OCI-LY1 (cell line): ENCODE results near the gene RBMS1.

Experiments used
- H2AFZ ChIP-seq: fragments of 200-600 bp; sonication (generic), shearing (Covaris generic); 2 replicates; pipeline ENCODE4 v1.6.0; 2014; ENCODE audit warnings: antibody characterized with exemption, mild to moderate bottlenecking, low read length
- H3F3A ChIP-seq: fragments of 200-600 bp; sonication (generic), shearing (Covaris generic); 2 replicates; pipeline ENCODE4 v1.6.0; 2014; ENCODE audit warnings: mild to moderate bottlenecking, antibody characterized with exemption, low read length, moderate library complexity; ENCODE audit not compliant: insufficient read depth
- H3K27ac ChIP-seq: fragments of 200-600 bp; sonication (generic); 2 replicates; pipeline ENCODE4 v1.5.1; 2014; ENCODE audit warnings: low read length, mixed run types, mild to moderate bottlenecking, low read depth; ENCODE audit not compliant: poor library complexity, severe bottlenecking
- H3K27me3 ChIP-seq: fragments of 200-600 bp; sonication (generic); 2 replicates; pipeline ENCODE4 v1.6.0; 2014; ENCODE audit warnings: antibody characterized with exemption, mild to moderate bottlenecking, low read length, moderate library complexity; ENCODE audit not compliant: insufficient read depth
- H3K36me3 ChIP-seq: fragments of 200-600 bp; sonication (generic); 2 replicates; pipeline ENCODE4 v1.6.1; 2014; ENCODE audit warnings: mild to moderate bottlenecking, antibody characterized with exemption, low read length, moderate library complexity, mixed read lengths; ENCODE audit not compliant: insufficient read depth
- H3K4me1 ChIP-seq: fragments of 200-600 bp; sonication (generic); 2 replicates; pipeline ENCODE4 v1.5.1; 2014; ENCODE audit warnings: mild to moderate bottlenecking, low read length, moderate library complexity; ENCODE audit not compliant: insufficient read depth, severe bottlenecking
- H3K4me2 ChIP-seq: fragments of 200-600 bp; sonication (generic), shearing (Covaris generic); 2 replicates; pipeline ENCODE4 v1.6.1; 2014; ENCODE audit warnings: low read length
- H3K4me3 ChIP-seq: fragments of 200-600 bp; sonication (generic); 2 replicates; pipeline ENCODE4 v1.5.1; 2014; ENCODE audit warnings: low read length, low read depth, mild to moderate bottlenecking, mixed read lengths; ENCODE audit not compliant: poor library complexity, severe bottlenecking
- H3K79me2 ChIP-seq: fragments of 200-600 bp; shearing (Covaris generic); 2 replicates; pipeline ENCODE4 v1.6.1; 2016; ENCODE audit warnings: mixed run types, low read length, mixed read lengths; ENCODE audit not compliant: insufficient read depth
- H3K9ac ChIP-seq: fragments of 200-600 bp; sonication (generic), shearing (Covaris generic); 2 replicates; pipeline ENCODE4 v1.6.1; 2014; ENCODE audit warnings: mild to moderate bottlenecking, low read length, mixed read lengths
- H3K9me2 ChIP-seq: fragments of 200-600 bp; sonication (generic), shearing (Covaris generic); 2 replicates; pipeline ENCODE4 v1.6.1; 2014; ENCODE audit warnings: low read depth, mild to moderate bottlenecking, low read length, mixed read lengths
- H3K9me3 ChIP-seq: fragments of 200-600 bp; shearing (Covaris generic); 2 replicates; pipeline ENCODE4 v1.6.1; 2014; ENCODE audit warnings: low read length, mixed read lengths
- H4K20me1 ChIP-seq: fragments of 200-600 bp; sonication (generic), shearing (Covaris generic); 2 replicates; pipeline ENCODE4 v1.6.0; 2016; ENCODE audit warnings: mild to moderate bottlenecking, low read length; ENCODE audit not compliant: insufficient read depth
- CTCF ChIP-seq: fragments of 200-600 bp; sonication (generic), shearing (Covaris generic); IDR thresholded peaks from 2 replicates; pipeline ENCODE4 v1.5.1; 2017; ENCODE audit warnings: mild to moderate bottlenecking, antibody characterized with exemption, low read length, moderate library complexity, mixed read lengths
- EZH2 ChIP-seq: fragments of 200-600 bp; sonication (generic), shearing (Covaris generic); IDR thresholded peaks from 2 replicates; pipeline ENCODE4 v1.8.0; 2017; ENCODE audit warnings: borderline replicate concordance, mixed run types, mild to moderate bottlenecking, antibody characterized with exemption, low read length, moderate library complexity, mixed read lengths

The RBMS1 gene

DNA sequence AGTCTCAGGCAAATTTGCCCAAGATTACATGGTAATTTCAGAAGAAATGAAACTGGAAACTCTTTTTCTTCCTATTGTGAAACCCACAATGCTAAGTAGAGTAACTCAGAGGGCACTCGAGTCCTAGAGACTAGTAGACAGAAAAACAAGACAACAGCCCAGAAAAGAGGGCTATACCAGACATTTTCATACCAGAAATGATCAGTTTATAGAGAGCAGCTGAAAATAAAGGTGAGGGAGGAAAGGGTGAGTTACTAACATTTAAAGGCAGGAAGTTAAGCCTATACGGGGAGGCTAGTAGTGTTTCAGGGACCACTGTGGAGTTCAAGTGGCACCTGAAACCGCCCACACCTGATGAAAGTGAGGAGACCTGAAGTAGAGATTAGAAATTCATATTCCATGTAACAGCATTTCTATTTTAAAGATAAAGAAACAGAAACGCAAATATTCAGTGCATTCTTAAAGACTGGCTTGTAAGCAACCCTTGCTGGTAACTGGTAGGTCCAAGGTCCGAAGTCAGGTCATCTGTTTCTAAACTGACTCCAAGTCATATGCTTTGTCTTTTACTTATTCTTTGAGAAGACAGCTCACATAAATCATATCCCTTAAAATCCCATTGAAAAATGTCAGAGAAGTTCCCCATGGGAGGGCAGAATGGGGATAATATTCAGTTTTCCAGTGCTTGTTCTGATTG is 148.4 kb downstream of the RBMS1 start:
- H3K4me3 ChIP-seq: no peak overlapping the region
- no peak overlapping the region for H2AFZ ChIP-seq
- no peaks in the 10 kb centered on the region for H3K36me3 ChIP-seq
- H3K9me2 ChIP-seq: no peaks in the 10 kb centered on the region
- no peaks in the 10 kb centered on the region for H3K9me3 ChIP-seq
- H3K27me3 ChIP-seq: no peaks in the 10 kb centered on the region
- H3K4me1 ChIP-seq: no peaks in the 10 kb centered on the region
- H3K4me2 ChIP-seq: no peak overlapping the region
- TF ChIP-seq CTCF (no peak), EZH2 (no peak)
- no peak overlapping the region for H3K9ac ChIP-seq
- H4K20me1 ChIP-seq: no peaks in the 10 kb centered on the region
- H3K79me2 ChIP-seq: no peaks in the 10 kb centered on the region
- no peak overlapping the region for H3K27ac ChIP-seq
- H3F3A ChIP-seq: no peaks in the 10 kb centered on the region

DNA sequence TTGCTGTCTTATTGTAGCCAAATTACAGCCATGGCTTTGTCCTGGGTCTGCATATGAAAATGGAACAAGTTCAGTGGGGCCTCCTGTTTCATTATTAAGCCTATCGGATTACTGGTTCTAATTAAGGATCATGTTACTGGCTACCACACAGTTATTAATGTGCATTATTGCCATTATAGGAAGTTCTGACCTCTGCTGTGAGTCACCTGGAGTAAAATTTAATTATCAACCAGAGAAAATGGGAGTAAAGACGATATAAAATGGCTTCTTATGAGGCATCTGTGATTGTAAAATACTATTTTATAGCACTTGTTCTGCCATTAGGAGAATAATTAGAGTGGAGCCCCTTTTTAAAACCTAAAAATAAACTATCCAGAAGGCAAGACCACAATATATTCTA is 150.2 kb downstream of the RBMS1 start:
- Histone ChIP-seq H3K27ac (no peak overlapping the region), H3K79me2 (no peaks in the 10 kb centered on the region), H3K36me3 (no peaks in the 10 kb centered on the region), H3K9me3 (no peaks in the 10 kb centered on the region), H2AFZ (no peak overlapping the region), H4K20me1 (no peaks in the 10 kb centered on the region), H3K9ac (no peak overlapping the region), H3K4me2 (no peak overlapping the region), H3K4me1 (no peaks in the 10 kb centered on the region), H3K4me3 (no peak overlapping the region), H3K9me2 (no peaks in the 10 kb centered on the region), H3F3A (no peaks in the 10 kb centered on the region), H3K27me3 (no peaks in the 10 kb centered on the region)
- no peak for TF ChIP-seq EZH2
- no peak for TF ChIP-seq CTCF

GRCh38 chr2:160339726-160340125 is 153.9 kb downstream of the RBMS1 start:
- H3K27me3 ChIP-seq: no peaks in the 10 kb centered on the region
- H3K27ac ChIP-seq: no peak overlapping the region
- no peak overlapping the region for H3K4me2 ChIP-seq
- no peaks in the 10 kb centered on the region for H3K9me3 ChIP-seq
- H3K4me3 ChIP-seq: no peak overlapping the region
- no peak overlapping the region for H3K9ac ChIP-seq
- H3K4me1 ChIP-seq: no peaks in the 10 kb centered on the region
- no peak overlapping the region for H2AFZ ChIP-seq
- TF ChIP-seq EZH2 (no peak), CTCF (no peak)
- no peaks in the 10 kb centered on the region for H3K36me3 ChIP-seq
- no peaks in the 10 kb centered on the region for H3F3A ChIP-seq
- no peaks in the 10 kb centered on the region for H4K20me1 ChIP-seq
- H3K9me2 ChIP-seq: no peaks in the 10 kb centered on the region
- H3K79me2 ChIP-seq: no peaks in the 10 kb centered on the region
